MV-4-11 (cell line): Measurements from ENCODE around the gene BTN1A1.
A peak's percentile ranks its signal among the peaks of the same experiment; 100 is the strongest.
"Not testable (repeated sequence)": the region's sequence is repeated elsewhere in the genome, so short reads cannot be mapped to it uniquely, and the experiment has no call there.

Source experiments
- DNase-seq: peaks from one replicate; lab custom pipeline; 2025; lab: John Stamatoyannopoulos, UW

The BTN1A1 gene

DNA sequence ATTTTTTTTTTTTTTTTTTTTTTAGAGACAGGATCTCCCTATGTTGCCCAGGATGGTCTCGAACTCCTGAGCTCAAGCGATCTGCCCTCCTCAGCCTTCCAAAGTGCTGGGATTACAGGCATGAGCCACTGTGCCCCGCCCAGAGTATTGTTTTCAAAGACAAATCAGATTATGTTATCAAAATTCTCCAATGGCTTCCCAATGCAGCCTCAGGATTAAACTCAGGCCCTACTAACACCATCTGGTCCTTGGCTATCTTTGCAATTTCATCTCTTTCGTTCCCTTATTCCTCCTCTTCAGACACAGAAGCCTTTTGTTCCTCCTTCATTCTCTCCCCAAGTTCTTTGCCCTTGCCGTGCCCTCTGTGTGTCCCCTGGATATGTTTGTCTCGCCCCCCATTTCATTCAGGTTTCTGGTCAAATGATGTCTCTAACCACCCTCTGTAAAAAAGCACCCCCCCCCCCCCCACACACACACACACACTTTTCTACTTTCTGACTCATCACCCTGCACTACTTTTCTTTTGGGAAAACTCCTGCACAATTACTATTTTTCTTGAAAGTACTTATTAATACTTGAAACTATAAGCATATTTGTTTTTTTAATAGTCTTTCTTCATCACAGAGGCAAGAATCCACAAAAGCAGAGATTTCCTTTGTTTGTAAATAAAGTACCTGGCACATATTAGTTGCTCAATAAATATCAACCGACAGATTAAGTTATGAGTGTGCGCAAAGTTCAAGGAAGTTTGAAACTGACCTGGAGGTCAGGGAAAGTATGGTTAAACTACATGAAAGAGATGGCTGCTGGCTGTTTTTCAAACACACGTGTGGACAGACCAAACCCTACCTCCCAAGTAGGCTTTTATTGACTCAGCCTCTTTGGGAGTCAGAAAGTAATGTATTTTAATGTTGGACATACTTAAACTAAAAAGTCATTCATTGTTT lies 16.7 kb downstream of the BTN1A1 start:
- no peak for DNase-seq

DNA sequence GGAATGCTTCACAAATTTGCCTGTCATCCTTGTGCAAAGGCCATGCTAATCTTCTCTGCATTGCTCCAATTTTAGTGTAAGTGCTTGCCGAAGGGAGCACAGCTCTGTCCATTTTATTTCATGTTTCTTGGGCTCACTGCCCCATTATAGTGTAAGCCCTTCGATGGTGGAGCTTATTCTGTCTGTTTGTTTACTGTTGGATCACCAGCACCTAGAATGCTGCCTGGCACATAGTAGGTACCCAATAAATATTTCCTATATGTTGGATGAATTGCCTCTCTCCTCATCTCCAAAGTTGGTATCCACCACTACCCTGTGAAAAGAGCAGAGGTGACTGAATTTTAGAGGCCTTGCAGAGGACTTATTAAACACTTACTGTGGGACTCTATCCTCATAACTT lies 19.3 kb downstream of the BTN1A1 start:
- DNase-seq = no peak

DNA sequence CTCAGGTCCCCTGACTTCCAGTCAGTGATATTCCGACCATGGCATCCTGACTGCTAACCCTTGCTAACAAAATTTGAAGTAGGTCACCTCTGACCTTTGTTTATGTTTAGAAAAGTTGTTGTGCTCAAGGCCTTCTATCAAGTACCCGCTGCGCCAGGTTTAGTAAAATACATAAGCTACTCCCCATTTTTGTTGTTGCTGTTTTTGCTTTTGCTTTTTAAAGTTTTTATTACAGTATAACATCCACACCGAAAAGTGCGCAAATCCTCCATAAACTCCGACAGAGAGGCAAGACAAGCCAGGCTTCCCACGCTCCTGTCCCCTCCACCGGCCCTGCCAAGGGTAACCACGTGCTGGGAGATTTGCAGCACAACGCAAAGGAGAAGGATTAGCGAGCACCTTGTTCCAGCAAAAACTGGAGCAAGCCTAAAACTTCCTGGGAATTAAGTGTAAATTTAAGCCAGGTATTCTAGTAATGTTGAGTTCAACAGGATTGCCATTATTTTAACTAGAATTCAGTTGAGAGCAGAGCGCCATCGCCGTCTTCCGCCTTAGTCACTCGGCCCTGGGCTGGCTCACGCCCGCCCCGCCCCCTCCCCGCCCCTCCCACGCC lies 20.2 kb downstream of the BTN1A1 start:
- DNase-seq = peak; percentile 66

DNA sequence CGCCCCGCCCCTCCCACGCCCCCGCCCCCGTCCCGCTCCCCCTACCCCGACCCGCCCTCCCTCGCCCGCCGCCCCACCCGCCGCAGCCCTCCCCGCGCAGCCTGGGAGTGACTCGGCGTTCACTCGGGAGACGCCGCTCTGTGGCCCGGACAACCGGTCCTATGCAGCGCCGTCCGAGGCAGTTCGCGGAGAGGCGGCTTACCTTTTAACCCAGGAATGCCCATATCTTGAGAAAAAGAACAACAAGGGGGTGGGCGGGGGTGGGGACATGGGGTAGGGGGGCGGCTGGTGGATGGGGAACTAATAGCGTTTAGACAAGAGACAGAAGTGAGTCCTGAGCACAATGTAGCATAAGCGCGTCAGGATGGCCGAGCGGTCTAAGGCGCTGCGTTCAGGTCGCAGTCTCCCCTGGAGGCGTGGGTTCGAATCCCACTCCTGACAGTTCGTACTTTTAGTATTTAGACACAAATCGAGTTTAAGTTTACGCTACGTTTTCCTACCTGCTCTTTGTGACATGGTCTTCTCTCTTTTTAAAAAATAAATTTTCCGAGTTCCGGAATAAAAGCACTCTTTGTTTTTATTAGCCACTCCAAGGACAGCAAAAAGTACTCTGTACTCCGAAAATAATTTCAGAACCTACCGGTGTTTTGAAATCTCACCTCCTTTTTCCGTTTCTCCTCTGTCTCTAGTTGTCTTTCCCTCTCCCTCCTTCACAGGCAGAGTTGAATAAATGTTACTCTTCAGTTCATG lies 20.9 kb downstream of the BTN1A1 start:
- DNase-seq = peak; percentile 79

DNA sequence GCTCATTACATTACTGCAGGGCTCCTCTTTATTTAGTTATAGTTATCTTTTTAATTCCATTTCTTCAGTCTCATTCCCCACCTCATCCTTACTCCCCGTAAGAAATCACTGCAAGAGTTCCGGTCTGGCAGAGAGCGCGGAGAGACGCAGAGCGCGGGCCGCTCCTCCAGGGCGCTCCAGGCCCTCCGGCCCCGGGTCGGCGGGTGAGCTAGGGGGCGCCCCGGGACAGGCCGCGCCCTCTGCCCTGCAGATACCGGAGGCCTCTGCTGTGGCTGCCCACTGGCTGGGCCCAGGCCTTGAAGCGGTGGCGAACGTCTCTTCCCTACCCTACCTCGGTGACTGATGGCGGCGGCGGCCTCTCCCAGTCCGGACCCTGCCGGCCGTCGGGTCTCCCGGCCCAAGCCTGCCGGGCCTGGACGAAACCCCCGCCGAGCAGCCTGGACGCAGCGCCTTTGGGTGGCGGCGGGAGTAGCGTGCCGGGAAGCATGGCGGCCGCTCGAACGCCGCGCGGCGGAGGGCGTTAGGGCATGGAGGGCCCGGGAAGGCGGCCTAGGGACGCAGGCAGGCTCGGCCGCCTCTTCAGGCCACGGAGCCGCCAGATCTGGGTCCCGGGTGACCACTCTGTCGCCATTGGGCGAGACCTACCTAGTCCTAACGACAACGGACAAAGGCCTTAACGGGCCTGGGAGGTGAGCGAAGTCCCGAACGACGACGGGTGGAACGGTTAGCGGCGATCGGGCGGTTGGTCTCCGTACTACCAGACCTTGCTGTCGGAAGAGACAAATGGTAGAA lies 21.7 kb downstream of the BTN1A1 start:
- peak; percentile 76 for DNase-seq

DNA sequence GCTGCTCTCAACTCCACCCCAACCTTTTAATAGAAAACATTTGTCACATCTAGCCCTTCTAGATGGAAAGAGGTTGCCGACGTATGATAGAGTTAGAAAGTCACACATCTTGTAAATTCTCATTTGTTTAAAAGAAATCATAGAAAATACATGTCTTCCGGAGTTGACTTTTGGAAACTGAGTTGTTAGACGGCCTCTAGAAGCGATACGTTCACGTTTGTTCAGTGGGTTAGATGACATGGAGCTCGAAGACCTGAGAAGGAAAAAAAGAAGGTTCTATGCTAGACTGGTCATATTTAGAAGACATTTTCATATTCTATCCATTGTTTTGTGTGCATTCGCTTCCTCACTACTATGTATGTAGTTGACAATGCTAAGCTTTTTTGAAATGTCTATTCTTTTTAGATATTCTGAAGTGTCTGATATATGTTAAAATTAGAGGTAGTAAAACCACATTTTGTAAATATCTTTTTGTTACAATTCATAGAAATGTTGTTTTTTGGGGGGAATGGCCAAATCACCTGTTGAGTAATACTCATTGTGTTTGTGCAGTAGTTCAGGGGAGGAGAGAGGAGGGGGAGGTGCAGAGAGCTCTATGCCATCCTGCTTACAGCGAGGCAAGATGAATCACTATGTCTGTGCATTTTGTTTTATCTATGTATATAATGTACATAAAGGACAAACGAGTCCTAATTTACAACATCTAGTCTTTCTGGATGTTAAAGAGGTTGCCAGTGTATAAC lies 22.6 kb downstream of the BTN1A1 start:
- peak; percentile 49 for DNase-seq

DNA sequence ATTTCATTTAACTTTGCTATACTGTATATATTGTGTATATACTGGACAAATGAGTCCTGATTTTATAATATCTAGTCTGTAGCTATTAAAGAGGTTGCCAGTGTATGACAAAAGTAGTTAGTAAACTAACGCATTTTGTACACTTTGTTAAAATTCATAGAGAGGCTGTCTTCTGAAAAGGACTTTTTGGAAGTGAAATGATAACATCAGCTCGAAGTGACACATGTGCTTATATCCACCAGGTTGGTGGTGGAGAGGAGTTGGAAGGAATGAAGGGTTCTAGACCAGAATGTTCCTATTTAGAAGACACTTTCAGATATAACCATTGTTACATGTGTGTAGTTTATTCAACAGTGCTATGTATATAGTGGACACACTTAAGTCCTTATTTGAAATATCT lies 24.2 kb downstream of the BTN1A1 start:
- not testable (repeated sequence) for DNase-seq

DNA sequence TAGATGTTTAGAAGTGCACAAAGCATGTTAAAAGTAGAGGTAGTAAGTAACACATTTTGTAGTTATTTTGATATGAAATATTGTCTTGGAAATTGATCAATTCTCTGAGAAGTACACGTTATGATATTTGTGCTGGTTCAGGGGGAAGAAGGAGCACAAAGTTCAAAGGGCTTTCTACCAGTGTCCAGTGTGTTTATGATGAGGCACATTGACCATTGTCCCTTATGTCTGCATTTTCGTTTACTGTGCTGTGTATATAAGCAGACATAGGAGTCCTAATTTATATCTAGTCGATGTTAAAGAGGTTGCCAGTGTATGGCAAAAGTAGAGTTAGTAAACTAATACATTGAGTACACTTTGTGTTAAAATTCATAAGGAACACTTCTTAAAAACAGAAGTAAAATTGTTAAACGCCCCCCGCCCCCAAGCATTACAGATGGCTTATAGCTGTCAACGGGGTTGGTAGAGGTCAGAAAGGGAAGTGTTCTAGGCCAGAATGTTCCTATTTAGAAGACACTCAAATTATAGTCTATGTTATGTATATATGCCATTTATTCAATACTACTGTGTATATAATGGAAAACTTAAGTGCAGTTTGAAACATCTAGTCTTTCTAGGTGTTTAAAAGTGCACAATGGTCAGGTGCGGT lies 24.7 kb downstream of the BTN1A1 start:
- peak; percentile 59 for DNase-seq

DNA sequence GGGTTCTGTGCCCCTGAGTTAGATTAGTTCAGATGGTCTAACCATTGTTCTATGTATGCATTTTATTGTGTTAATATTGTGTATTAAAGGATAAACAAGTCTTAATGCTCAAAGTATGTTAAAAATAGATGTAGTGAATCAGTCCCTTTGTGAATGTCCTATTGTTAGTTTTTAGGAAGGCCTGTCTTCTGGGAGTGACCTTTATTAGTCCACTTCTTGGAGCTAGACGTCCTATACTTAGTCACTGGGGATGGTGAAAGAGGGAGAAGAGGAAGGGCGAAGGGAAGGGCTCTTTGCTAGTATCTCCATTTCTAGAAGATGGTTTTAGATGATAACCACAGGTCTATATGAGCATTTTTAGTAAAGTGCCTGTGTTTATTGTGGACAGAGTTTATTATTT lies 25.7 kb downstream of the BTN1A1 start:
- peak; percentile 42 for DNase-seq

DNA sequence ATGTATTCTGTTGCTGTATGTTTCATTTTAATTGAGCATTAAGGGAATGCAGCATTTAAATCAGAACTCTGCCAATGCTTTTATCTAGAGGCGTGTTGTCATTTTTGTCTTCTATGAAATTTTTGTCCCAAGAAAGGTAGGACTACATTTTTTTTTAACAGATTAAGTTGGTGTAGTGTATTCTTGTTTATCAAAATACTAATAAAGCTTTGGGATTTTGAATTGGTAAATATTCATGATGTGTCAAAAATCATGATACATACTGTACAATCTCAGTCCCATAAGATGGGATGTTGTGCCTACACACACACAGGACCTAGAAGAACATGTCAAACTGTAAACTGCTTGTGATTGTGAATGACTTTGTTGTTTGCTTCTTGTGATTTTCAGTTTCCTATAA lies 26.8 kb downstream of the BTN1A1 start:
- no peak for DNase-seq

DNA sequence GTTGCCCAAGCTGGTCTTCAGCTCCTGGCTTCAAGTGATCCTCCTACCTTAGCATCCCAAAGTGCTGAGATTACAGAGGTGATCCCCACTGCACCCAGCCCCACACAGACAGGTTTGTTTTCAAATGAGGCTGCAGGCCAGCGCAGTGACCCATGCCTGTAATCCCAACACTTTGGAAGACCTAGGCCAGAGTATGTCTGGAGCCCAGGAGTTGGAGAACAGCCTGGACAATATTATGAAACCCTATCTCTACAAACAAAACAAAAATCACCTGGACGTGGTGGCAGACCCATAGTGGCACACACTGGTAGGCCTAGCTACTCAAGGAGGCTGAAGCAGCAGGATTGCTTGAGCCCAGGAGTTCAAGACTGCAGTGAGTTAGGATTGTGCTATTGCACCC lies 30.1 kb downstream of the BTN1A1 start:
- no peak for DNase-seq

DNA sequence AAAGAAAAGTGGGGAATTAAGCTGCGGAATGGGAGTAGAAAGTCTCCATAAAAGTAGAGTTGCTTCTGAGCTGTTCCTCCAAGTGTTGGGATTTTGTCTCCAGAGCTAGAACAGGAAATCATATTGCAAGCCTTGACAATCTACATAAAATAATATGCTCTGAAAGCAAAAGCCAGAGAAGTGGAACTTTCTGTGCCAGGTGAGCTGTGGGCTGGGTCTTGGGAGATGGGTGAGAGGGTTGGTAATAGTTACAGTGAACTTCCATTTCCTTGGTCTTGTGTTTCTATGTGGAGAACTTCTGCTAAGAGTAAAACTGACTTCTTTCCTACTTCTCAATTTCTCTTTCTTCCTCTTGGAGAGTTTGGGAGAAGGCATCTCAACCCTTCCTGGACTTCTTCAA lies 31.8 kb downstream of the BTN1A1 start:
- no peak for DNase-seq

DNA sequence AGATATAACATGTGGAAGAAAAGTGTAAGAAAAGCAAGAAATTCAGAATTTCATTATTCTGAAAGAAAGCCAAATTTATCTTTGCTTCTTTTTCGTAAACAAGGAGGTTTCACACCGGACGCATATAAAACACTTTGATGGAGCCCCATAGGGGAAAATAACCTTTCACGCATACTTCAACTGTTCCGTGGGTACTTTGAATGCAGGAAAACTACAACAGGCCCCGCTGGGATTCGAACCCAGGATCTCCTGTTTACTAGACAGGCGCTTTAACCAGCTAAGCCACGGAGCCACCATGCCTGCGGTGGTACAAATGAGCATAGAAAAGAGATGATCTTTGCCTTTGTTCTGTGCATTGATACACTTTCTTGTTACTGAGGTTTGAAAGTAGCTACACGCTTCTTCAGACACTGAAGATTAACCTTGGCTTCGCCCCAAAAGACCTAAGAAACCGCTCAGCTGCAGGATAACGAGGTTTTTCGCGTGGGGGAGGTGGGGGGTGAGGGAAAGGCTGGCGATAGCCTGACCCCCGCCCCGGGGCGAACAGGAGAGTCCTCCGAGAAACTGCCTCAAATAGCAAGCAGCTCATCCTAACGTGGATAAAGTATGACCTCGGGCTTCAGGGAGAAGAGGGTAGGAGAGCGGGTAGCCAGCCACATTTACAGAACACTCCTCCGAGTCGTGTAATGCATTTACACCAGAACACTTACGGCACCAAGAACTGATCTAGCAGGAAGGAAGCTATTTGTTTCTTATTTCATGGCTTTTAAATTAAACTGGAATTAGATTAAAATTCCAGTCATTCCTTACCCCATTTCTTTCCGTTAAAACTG lies 32.8 kb downstream of the BTN1A1 start:
- DNase-seq = peak; percentile 93

DNA sequence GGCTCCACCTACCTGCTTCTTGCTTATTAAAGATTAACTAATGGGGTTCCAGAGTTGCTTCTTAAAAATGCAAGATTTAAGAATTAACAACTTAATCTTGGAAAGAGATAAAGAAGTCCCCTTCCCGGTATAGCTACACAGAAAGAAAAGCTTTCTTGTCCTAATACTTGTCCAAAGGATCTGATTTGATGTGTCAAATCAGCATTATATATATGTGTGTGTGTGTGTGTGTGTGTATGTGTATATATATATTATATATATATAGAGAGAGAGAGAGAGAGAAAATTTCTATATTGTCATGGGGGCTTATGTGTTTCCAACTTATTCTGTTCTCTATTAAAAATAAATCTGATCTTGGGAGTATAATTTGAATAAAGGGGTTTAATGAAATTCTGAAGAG lies 33.4 kb downstream of the BTN1A1 start:
- DNase-seq = no peak

DNA sequence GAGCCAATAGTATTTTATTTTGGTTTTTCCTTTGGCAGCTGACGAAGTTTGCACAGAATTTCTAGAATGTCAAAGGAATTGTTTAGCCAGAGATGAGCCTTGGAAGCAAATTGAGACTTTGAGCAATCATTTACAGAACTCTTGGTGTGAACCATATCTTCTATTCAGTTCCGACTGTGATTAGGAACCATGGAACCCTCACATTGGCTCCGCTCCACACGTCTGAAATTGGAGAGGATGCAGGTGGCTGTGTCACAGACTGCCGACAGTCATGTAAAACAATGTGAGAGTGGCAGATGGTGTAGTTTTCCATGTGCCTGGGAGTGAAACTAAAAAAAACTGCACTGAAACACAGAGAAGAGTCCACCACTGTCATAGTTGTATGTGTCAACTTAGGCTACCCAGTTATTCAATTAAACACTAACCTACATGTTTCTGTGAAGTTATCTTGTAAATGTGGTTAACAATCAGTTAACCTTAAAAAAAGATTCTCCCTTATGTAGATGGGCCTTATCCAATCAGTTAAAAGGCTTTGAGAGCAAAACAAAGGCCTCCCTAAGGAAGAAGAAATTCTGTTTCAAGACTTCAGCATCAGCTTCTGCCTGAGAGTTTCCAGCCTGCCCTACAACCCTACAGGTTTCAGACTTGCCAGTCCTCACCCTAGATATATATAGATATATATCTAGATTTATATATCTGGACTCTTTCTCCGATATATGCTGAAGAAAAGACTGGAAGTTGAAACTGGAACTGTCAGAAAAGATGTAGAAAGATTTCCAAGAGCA lies 34.8 kb downstream of the BTN1A1 start:
- DNase-seq = no peak

DNA sequence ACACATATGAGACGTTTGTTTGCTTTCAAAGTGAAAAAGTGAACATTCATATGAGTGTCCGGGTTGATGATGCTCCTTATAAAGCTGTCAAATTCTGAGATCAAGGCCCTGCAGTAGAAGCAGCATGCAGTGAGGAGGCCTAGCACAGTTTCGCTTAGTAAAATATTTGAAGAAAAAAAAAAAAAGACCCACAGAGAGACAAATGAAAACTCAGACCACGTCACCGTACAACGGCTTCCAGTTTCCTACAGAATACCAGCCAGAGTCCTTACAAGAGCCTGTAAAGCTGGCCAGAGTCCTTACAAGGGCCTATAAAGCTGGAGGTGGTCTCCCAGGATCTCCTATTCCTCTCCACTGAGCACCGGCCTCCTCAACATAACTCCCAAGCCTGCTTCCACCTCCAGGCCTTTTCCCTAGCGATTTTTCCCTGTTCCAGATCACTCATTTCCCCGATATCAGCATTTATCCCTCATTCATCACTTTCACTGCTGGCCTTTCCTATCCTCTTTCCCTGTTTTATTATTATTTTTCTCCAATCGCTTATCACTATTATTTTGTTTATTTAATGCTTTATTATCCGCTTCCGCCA lies 36.6 kb downstream of the BTN1A1 start:
- peak; percentile 32 for DNase-seq

DNA sequence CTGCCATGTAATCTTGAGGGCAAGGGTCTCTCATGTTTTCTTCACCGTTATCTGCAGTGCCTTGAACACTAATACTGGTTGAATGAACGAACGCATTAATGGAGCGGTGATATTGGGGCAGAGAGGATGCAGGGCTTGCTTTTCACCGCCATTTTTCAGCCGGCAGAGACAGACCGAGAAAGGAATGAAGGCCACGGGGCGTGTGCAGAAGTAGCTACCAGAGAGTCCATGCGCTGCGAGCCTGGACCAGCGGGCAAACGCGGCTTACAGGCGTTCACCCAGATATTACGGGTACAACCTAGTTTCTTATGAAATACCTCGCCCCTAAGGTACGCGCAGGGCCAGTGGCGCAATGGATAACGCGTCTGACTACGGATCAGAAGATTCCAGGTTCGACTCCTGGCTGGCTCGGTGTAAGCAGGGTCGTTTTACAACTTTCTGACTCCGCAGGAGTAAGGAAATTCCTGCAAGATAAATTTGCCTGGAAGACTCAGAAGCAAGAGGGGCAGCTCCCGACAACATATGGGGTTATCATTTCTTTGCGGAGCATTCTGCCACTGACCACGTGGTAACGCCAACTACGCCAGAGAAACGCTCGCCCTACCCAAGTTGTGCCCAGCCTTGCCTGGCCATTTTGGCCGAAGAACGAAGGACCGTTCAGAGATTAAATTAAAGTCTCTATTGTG lies 37.2 kb downstream of the BTN1A1 start:
- peak; percentile 93 for DNase-seq
